ENCODE measurements around the gene ATP5F1E.
A peak's percentile ranks its signal among the peaks of the same experiment; 100 is the strongest.
"Not testable (repeated sequence)": the region's sequence is repeated elsewhere in the genome, so short reads cannot be mapped to it uniquely, and the experiment has no call there.

Gene ATP5F1E

GRCh38 chr20:59042796-59043631 is 10.9 kb upstream of the ATP5F1E start:
- peak; percentile 96 for DNase-seq

- peak; percentile 54 for DNase-seq
Observed at GRCh38 chr20:59042151-59042795, 10.1 kb upstream of the ATP5F1E start, which contains the start of gene PRELID3B. Gene PRELID3B (minus strand): TSS chr20:59042786. CDS start chr20:59042730, 56 bp downstream.

GRCh38 chr20:59041487-59041886 is 9.4 kb upstream of the ATP5F1E start:
- not testable (repeated sequence) for DNase-seq

GRCh38 chr20:59040667-59041066 is 8.5 kb upstream of the ATP5F1E start:
- no peak for DNase-seq

DNA sequence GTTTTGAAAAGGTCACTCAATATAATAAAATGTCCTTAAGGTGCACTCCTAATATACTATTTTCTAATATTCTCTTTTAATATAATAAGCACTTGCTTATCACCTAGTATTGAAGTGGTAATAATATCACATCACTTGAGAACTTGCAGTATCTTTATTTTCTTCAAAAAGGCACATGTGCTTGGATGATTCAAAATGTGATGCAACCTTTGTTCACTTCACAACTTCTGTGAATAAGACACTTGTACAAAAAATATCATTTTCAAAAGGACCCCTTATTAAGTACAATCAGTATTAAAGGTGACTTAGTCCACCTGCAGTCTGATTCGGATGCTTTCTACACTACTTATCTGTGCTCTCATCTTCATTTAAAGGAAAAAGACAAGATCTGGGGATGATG is 7.1 kb upstream of the ATP5F1E start:
- no peak for DNase-seq

GRCh38 chr20:59037386-59037785 is 5.3 kb upstream of the ATP5F1E start:
- no peak for DNase-seq

DNA sequence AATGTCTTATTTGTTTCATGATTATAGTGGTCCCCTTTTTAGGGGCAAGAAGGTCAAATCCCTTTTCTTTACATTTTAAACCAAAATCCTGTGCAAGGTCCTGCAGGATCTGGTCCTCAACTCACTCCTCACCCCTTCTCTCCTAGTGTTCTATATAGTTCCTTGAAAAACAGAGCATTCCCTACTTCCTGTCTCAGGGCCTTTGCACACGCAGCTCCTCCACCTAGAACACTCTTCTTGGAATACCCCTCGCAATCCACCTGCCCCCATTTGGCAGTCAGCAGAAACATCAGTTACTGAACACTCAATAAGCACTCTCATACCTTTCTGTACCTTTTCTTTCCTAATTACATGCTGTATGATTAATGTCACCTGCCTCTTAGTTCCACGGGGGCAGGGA is 3.2 kb upstream of the ATP5F1E start:
- no peak for DNase-seq

GRCh38 chr20:59033616-59034165 is 1.6 kb upstream of the ATP5F1E start:
- no peak for DNase-seq

- no peak for DNase-seq
Observed at GRCh38 chr20:59033093-59033492, 958 bp upstream of the ATP5F1E start.

DNA sequence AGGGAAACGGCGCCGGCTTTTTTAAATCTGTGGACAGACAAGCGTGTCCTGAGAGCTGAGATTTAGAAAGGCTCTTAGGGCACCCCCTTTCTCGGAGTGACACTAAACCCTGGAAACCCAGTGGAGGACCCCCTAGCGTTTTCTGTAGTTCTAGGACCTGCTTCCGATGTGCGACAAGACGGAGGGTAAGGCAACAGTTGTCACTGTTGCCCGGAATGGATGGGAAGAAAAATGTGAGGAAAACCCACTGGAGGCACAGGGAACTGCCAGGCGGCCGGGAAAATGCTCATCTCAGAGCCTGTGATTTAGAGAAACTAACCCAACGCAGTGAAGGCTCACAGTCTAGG is 551 bp upstream of the ATP5F1E start:
- peak; percentile 88 for DNase-seq

DNA sequence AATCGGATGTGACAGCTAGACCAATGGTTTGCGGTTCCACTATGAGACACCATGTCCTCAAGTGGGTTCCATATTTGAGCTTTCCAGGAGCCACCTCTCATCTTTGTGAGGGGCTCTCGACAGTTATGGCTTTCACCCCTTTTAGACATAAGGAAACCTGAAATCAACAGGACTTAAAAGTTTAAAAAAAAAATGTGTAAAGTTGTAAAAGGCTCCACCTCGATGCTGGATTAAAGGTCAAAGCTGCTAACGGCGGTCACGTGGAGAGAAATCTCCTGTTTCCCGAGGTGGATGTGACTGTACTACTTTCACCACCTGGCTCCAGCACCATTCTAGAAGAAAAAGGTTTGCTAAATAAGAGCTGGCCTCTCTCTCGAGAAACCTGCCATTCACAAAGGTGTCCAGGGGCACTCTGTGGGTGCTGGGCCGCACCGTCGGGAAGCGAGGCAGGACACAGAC is 542 bp downstream of the ATP5F1E start:
- peak; percentile 64 for DNase-seq

- DNase-seq = no peak
Observed at GRCh38 chr20:59030911-59031563, 1.1 kb downstream of the ATP5F1E start.

DNA sequence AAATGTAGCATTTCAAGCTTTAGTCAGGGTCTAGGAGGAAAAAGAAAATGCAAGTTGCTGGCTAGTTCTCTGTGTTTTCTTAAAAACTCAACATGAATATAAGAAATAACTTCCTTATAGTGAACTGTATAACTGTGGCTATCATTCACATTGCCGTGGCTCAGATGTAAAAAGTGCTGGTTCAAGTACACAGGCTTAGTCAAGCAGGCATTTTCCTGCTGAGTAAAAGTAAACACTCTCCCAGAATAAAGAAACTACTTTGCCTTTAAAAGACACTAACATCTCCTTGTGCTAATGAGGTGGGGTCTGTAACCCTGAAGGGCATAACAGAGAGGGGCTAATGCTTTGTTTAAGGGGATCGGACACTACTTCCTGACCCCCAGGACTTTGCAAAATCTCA is 3.3 kb downstream of the ATP5F1E start:
- DNase-seq = no peak

DNA sequence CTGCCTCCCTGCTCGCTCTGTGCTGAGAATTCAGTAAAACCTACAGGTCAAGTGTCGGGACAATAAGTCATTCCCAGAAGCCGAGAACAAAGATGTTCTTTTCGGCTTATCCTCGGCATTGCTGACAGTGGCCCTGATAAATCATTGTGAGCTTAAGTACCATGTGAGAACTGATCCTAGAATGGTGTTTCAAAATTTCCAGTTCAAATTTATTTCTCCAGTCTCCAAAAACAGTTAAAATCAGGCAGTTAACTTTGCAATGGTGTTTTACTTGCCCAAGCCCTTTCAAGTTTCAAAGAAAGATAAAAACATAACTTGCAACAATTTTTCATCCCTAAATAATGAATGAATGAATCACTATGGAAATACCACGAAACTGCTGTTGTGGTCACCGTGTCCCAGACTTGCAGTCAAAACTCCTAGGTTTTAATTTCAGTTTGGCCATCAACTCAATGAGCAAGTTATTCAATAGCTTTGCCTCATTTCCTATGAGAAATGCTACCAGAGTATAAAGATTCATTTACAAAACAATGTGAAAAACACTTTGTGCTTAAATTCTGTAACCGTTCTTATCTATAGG is 4.3 kb downstream of the ATP5F1E start:
- DNase-seq = no peak

DNA sequence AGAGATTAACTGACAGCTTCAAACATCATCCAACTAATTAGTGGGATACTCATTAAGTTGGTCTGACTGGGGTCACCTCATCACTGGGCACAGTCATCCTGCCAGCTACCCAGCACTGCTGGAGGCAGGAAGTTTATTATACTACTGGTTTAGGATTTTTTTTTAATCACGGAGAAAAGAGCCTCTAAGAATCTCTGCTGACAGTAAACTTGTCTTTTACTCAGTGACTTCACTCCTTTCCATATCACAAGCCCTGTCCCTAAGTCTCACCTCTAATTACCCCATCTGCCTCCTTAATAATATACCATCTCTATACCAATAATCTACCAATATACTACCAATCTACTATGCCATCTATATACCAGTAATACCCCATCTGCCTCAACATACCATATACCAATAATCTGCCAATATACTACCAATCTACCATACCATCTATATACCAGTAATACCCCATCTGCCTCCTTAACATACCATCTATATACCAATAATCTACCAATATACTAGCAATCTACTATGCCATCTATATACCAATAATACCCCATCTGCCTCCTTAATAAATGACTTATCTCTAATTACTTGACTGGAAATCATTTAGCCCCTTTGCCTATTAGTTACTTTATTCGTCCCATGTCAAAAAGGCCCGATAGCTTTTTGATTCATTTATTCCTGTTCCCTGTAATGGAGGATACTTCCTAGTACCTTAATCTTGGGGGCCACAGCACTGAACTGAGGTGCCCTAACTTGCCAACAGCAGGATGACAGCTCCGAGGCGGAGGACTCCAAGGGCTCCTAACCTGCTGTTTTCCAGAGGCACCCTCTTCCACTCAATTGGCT is 5.0 kb downstream of the ATP5F1E start:
- no peak for DNase-seq

DNA sequence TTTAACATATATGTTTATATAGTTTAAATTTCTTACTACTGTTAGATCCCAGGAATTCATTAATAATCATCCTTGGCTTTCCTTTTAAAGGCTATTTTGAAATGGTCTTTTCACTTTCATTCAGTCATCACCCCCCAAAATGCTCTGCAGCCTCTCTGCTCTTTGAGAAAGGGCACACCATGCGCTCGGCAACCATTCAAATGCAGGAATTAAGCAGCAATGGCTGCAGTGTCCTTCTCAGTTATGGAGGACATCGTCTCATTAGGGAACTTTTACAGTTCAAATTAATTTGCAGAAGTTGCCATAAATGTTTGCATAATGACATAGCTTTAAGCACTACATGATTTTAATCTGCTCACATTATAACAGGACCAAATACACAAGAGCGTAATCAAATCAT is 6.6 kb downstream of the ATP5F1E start:
- DNase-seq = no peak

GRCh38 chr20:59025086-59025485 is 7.0 kb downstream of the ATP5F1E start:
- no peak for DNase-seq

GRCh38 chr20:59024111-59024530 is 8.0 kb downstream of the ATP5F1E start:
- no peak for DNase-seq

DNA sequence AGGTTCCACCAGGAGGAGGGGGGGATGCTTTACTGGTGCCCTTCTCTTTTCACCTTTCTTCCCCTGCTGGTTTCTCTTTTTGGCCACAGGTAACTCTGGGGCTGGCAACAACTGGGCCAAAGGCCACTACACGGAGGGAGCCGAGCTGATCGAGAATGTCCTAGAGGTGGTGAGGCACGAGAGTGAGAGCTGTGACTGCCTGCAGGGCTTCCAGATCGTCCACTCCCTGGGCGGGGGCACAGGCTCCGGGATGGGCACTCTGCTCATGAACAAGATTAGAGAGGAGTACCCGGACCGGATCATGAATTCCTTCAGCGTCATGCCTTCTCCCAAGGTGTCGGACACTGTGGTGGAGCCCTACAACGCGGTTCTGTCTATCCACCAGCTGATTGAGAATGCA is 8.5 kb downstream of the ATP5F1E start:
- DNase-seq = no peak

GRCh38 chr20:59022754-59023153 is 9.4 kb downstream of the ATP5F1E start:
- no peak for DNase-seq

DNA sequence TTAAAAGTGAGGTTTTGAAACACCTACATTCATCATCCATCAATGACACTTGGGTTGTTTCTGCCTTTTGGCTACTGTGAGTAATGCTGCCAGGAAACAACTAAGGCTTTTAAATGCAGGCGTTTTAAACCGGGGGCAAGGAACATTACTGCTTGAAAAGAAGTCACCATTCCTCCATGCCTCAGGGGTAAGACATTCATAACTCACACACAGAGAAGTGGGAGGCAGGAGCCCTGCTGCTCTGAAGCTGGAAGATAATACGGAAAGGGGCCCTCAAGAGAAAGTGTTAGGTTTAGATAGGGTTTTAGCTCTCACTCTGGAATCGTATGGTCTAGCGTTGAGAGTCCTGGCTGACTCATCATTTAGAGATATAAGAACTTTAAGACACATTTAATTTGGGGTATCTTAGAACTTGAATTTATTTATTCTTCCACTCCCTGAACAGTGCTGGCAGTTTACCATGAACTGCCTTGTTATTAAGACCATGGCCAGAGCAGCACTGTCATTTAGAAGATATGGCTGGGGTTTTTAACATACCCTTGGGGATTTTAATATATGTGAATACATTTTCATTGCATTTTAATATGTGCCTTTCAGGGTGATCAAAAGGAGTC is 11.1 kb downstream of the ATP5F1E start:
- DNase-seq = no peak

DNA sequence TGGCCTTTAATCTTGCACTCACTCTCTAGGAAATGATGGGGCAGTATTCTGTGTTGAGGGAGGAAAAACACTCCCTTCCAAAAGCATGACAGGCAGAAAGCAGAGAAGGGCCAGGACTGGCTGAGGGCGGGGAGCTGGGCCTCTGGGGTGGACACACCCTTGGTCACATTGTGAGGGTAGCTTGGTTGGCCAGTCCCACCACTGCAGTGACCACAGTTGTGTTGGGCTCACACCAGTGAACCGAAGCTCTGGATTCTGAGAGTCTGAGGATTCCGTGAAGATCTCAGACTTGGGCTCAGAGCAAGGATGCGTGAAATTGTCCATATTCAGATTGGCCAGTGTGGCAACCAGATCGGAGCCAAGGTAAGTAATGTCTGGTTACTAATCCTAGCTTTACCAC is 12.9 kb downstream of the ATP5F1E start, which contains the start of gene TUBB1:
TUBB1 (plus strand) TSS at position 213 of the 400 bp plus-strand sequence; CDS start at position 307, 94 bp downstream.
- no peak for DNase-seq
